Measurements from ENCODE around the gene ZNF579.

GRCh38 chr19:55540619-55541018, 40.0 kb downstream of the ZNF579 start:
- TF ChIP-seq ZNF674 (CRISPR knock-in tag; IDR thresholded peaks at IDR 0.05; ENCODE audit: low read depth): no peak
- no peak for TF ChIP-seq ZNF510 (CRISPR knock-in tag; IDR thresholded peaks at IDR 0.05; ENCODE audit: low read depth)
- TF ChIP-seq CTCF (CRISPR knock-in tag; IDR thresholded peaks at IDR 0.05): no peak
- TF ChIP-seq ZNF816 (CRISPR knock-in tag; IDR thresholded peaks at IDR 0.05; ENCODE audit: borderline replicate concordance): no peak
- TF ChIP-seq RFX5 (IDR thresholded peaks at IDR 0.05; ENCODE audit: low read depth, low read length): no peak
